K562 (cell line): Measurements from ENCODE around the gene LRP1-AS. TPM values are rescaled to one million over a fixed set of nuclear protein-coding genes. Genes with fewer than 3 reads are reported as not detected.

Experiments
- ATAC-seq: fragments of 200-7000 bp; cut with Tn5 transposase; 3 replicates; pipeline ENCODE4 v1.9.1; 2020; ENCODE audit warnings: moderate library complexity
- BruUV-seq: library from RNA; stranded (reverse); fragments of 400-500 nt; replicated peaks from 2 replicates; lab custom pipeline; 2021; lab: Mats Ljungman, UMichigan
- CTCF ChIA-PET: fragments of 300-600 bp; formaldehyde crosslinking; extraction: SDS; loops from one replicate; lab custom pipeline; 2021; ENCODE audit warnings: low intra/inter-chr PET ratio; lab: Yijun Ruan, JAX
- POLR2A ChIA-PET: fragments of 300-600, 350-650 bp; sonication (Branson Sonifier 250); formaldehyde crosslinking; extraction: SDS; loops from one replicate; lab custom pipeline; 2021; ENCODE audit warnings: antibody characterized with exemption, inconsistent platforms; lab: Yijun Ruan, JAX
- DNase-seq, 4 experiments: peaks; one replicate each; pipeline versions ENCODE4 v3.0.0 to v3.0.0-alpha.2; 2011 to 2018; ENCODE audit warnings: low spot score in 3 of 4, mixed read lengths in 3 of 4; ENCODE audit errors: extremely low read depth in 1 of 4
- FAIRE-seq: peaks from 2 replicates; lab custom pipeline; 2011; peaks lifted over from hg19 to GRCh38; lab: Jason Lieb, UNC
- H2AFZ ChIP-seq: 2 replicates; pipeline ENCODE4 v1.6.0; 2011; ENCODE audit warnings: low read depth, low read length, control low read depth, inconsistent platforms
- H3K27ac ChIP-seq: fragments of 200-600 bp; 3 replicates; pipeline ENCODE4 v1.8.0; 2011; ENCODE audit warnings: low read depth, mild to moderate bottlenecking, control low read depth, inconsistent platforms, low read length, moderate library complexity, mixed read lengths; ENCODE audit errors: extremely low read depth
- H3K27me3 ChIP-seq, 2 experiments: fragments of 300-600 bp in 1 of 2; 2 replicates in 1 of 2; 3 replicates in 1 of 2; pipeline versions ENCODE4 v1.6.0 to v1.8.0; 2011; ENCODE audit warnings: inconsistent platforms in 2 of 2, low read length in 2 of 2, mild to moderate bottlenecking in 1 of 2, mixed read lengths in 1 of 2, moderate library complexity in 1 of 2; ENCODE audit not compliant: control insufficient read depth in 2 of 2, insufficient read depth in 2 of 2
- H3K36me3 ChIP-seq: fragments of 300-600 bp; 3 replicates; pipeline ENCODE4 v1.8.0; 2011; ENCODE audit warnings: mild to moderate bottlenecking, low read length, inconsistent platforms; ENCODE audit not compliant: control insufficient read depth, insufficient read depth
- H3K4me1 ChIP-seq, 2 experiments: fragments of 200-600 bp in 1 of 2; replicated peaks in 1 of 2; 2 replicates in 1 of 2; 3 replicates in 1 of 2; pipeline versions ENCODE4 v1.5.1 to v1.8.0; 2011; ENCODE audit warnings: inconsistent platforms in 2 of 2, low read length in 2 of 2, mild to moderate bottlenecking in 1 of 2, mixed read lengths in 1 of 2, moderate library complexity in 1 of 2; ENCODE audit not compliant: control insufficient read depth in 2 of 2, insufficient read depth in 2 of 2
- H3K4me2 ChIP-seq: 2 replicates; pipeline ENCODE4 v1.6.1; 2011; ENCODE audit warnings: low read length, control low read depth, inconsistent platforms, mixed read lengths; ENCODE audit not compliant: insufficient read depth
- H3K4me3 ChIP-seq: fragments of 200-600 bp; sonication (generic), shearing (Covaris generic); 2 replicates; pipeline ENCODE4 v1.5.1; 2016; ENCODE audit warnings: control low read depth, inconsistent platforms
- H3K79me2 ChIP-seq: fragments of 200-600 bp; 3 replicates; pipeline ENCODE4 v1.8.0; 2011; ENCODE audit warnings: low read length, inconsistent platforms; ENCODE audit not compliant: control insufficient read depth, insufficient read depth
- H3K9ac ChIP-seq, 2 experiments: 2 replicates each; pipeline versions ENCODE4 v1.6.0 to v1.6.1; 2011; ENCODE audit warnings: low read depth in 2 of 2, low read length in 2 of 2, control low read depth in 1 of 2, inconsistent platforms in 1 of 2, mild to moderate bottlenecking in 1 of 2, mixed read lengths in 1 of 2; ENCODE audit not compliant: insufficient read depth in 1 of 2
- H3K9me1 ChIP-seq: one replicate; pipeline ENCODE4 v1.6.0; 2011; ENCODE audit warnings: inconsistent platforms, mild to moderate bottlenecking, low read length, moderate library complexity; ENCODE audit not compliant: control insufficient read depth, insufficient read depth
- H3K9me3 ChIP-seq: replicated peaks from 2 replicates; pipeline ENCODE4 v1.5.1; 2011; ENCODE audit warnings: low read depth, low read length, inconsistent platforms; ENCODE audit not compliant: control insufficient read depth, insufficient read depth
- H4K20me1 ChIP-seq: replicated peaks from 2 replicates; pipeline ENCODE4 v1.6.1; 2011; ENCODE audit warnings: low read length, inconsistent platforms, mixed read lengths; ENCODE audit not compliant: control insufficient read depth, insufficient read depth
- ERF ChIP-seq: fragments of 450-650 bp; formaldehyde crosslinking; IDR thresholded peaks from 2 replicates; pipeline ENCODE4 v1.4.0; 2020; ENCODE audit warnings: mild to moderate bottlenecking, mixed read lengths
- FOXA3 ChIP-seq, 2 experiments: fragments of 450-650 bp in 1 of 2; sonication (generic) in 1 of 2; formaldehyde crosslinking; IDR thresholded peaks in 1 of 2; conservative IDR thresholded peaks in 1 of 2; 2 replicates each; pipeline versions ENCODE4 v1.4.0 to v1.8.0; 2020 to 2022; ENCODE audit warnings: mild to moderate bottlenecking in 2 of 2, missing genetic modification reagents in 1 of 2
- FOXO4 ChIP-seq: fragments of 450-650 bp; formaldehyde crosslinking; IDR thresholded peaks from 2 replicates; pipeline ENCODE4 v1.4.0; 2020; ENCODE audit warnings: mild to moderate bottlenecking, moderate library complexity
- HES1 ChIP-seq: fragments of 450-650 bp; IDR thresholded peaks from 2 replicates; pipeline ENCODE4 v1.6.1; 2016; ENCODE audit warnings: low read depth, mild to moderate bottlenecking, moderate library complexity
- HMBOX1 ChIP-seq: sonication (generic); IDR thresholded peaks from 2 replicates; pipeline ENCODE4 v1.6.1; 2016
- KAT8 ChIP-seq: fragments of 450-650 bp; IDR thresholded peaks from 2 replicates; pipeline ENCODE4 v1.6.1; 2016; ENCODE audit warnings: low read depth, mild to moderate bottlenecking
- MIER1 ChIP-seq: fragments of 450-650 bp; IDR thresholded peaks from 2 replicates; pipeline ENCODE4 v1.6.1; 2016; ENCODE audit warnings: antibody characterized with exemption, mild to moderate bottlenecking, low read depth
- NR2C1 ChIP-seq, 2 experiments: fragments of 450-650 bp; IDR thresholded peaks; 2 replicates each; pipeline ENCODE4 v1.6.1; 2017; ENCODE audit warnings: mild to moderate bottlenecking in 2 of 2, antibody characterized with exemption in 1 of 2, inconsistent platforms in 1 of 2, missing compliant biosample characterization in 1 of 2, missing genetic modification characterization in 1 of 2
- SRF ChIP-seq, 2 experiments: fragments of 250-450, 450-650 bp in 1 of 2; sonication (Bioruptor Pico) in 1 of 2; sonication (generic) in 1 of 2; formaldehyde crosslinking; IDR thresholded peaks; 2 replicates each; pipeline versions ENCODE4 v1.5.0 to v1.5.1; 2020 to 2022; ENCODE audit warnings: mild to moderate bottlenecking in 1 of 2, missing genetic modification reagents in 1 of 2
- TBP ChIP-seq: optimal IDR thresholded peaks from 2 replicates; pipeline ENCODE3; 2011; ENCODE audit warnings: low read depth, low read length, improper control_type of control experiment
- TCF7L2 ChIP-seq: fragments of 150-350 bp; IDR thresholded peaks from 2 replicates; pipeline ENCODE4 v1.6.1; 2016; ENCODE audit warnings: low read depth, mild to moderate bottlenecking, low read length, moderate library complexity
- TRIM25 ChIP-seq: fragments of 450-650 bp; IDR thresholded peaks from 2 replicates; pipeline ENCODE4 v1.7.0; 2016; ENCODE audit warnings: borderline replicate concordance
- ZNF232 ChIP-seq: sonication (generic); formaldehyde crosslinking; IDR thresholded peaks from 2 replicates; pipeline ENCODE4 v1.8.0; 2022; ENCODE audit warnings: mild to moderate bottlenecking, missing genetic modification reagents
- ZNF398 ChIP-seq: fragments of 250-450 bp; sonication (Bioruptor Pico); IDR thresholded peaks from 2 replicates; pipeline ENCODE4 v1.8.0; 2021; ENCODE audit warnings: moderate library complexity, mild to moderate bottlenecking, inconsistent platforms
- ZNF830 ChIP-seq: fragments of 250-450 bp; sonication (Bioruptor Pico); IDR thresholded peaks from 2 replicates; pipeline ENCODE4 v1.5.0; 2021; ENCODE audit warnings: mild to moderate bottlenecking
- WGBS: fragments of 100-300 bp; shearing (Covaris generic); methylation state at CpG from one replicate; pipeline ENCODE4 v1.1.6; 2016; ENCODE audit warnings: low coverage, mixed read lengths; ENCODE audit not compliant: insufficient coverage; ENCODE audit errors: missing lambda C conversion rate; 5-methylcytosine and 5-hydroxymethylcytosine counted together
- in situ Hi-C: fragments of 300-500 bp; cut with MboI; formaldehyde crosslinking; loops from 4 replicates; pipeline ENCODE4 v1.15.0; 2018; ENCODE audit warnings: inconsistent platforms, mixed read lengths
- intact Hi-C: fragments of 100-400 bp; cut with micrococcal nuclease; formaldehyde crosslinking; loops from 2 replicates; pipeline ENCODE4 v1.14.2; 2022
- polyA plus RNA-seq, 8 experiments: library from polyadenylated mRNA; depleted of rRNA in 4 of 8; stranded (reverse) in 5 of 8; unstranded in 3 of 8; fragments of >200 nt; fragmentation: Nextera tagmentation in 2 of 8; fragmentation: Illumina TruSeq in 1 of 8; extraction: Ambion mirVana in 2 of 8; extraction: Trizol in 1 of 8; gene quantifications; 2 replicates each; pipeline versions ENCODE4 v1.2.1 to v1.2.3, GENCODE V29; 2011 to 2014; ENCODE audit warnings: inconsistent platforms in 1 of 8, missing spikeins in 1 of 8
- total RNA-seq, 7 experiments: library from RNA; depleted of rRNA in 6 of 7; stranded (reverse); fragments of >200 nt in 6 of 7; fragmentation: Illumina TruSeq in 2 of 7; extraction: Trizol in 2 of 7; gene quantifications; 2 replicates each; pipeline versions ENCODE4 v1.2.1 to v1.2.3, GENCODE V29; 2011 to 2021; ENCODE audit warnings: low replicate concordance in 1 of 7

The LRP1-AS gene
- total and polyA plus RNA-seq, 9 of the 15 experiments (the other 6 are each of a cell fraction or from before 2014, with no cell fraction given) = not detected

- Histone ChIP-seq H3K4me3 (no peak overlapping the region), H3K9me1 (no peaks in the 10 kb centered on the region), H3K4me2 (no peak overlapping the region), H4K20me1 (no peaks in the 10 kb centered on the region), H3K4me1 (peaks cover 8 to 11% of the 10 kb centered on the region in 2 experiments), H3K9me3 (no peaks in the 10 kb centered on the region), H3K36me3 (no peaks in the 10 kb centered on the region), H3K27me3 (peaks cover 17 to 32% of the 10 kb centered on the region in 2 experiments; a peak in 4 of 5 replicates), H2AFZ (peak overlapping the region; percentile 12; the same call in 1 of the 2 replicates), H3K79me2 (no peaks in the 10 kb centered on the region), H3K27ac (no peak overlapping the region), H3K9ac (no peak overlapping the region; a peak in 1 of 4 replicates)
- DNase-seq = no peak
- BruUV-seq = no TSS peak
- 6% methylated on average over 4 of the region's 5 CpGs for WGBS
- ATAC-seq = peak; percentile 45; the same call in 1 of the 3 replicates
- POLR2A ChIA-PET = no interaction called here
- FAIRE-seq = peak; percentile 68
- intact Hi-C loops (no loop called here), in situ Hi-C loops (no loop called here)
- CTCF ChIA-PET = no interaction called here
- TF ChIP-seq TRIM25 = no peak
- TF ChIP-seq KAT8 = no peak
- no peak for TF ChIP-seq HES1
- no peak for TF ChIP-seq ZNF830
- no peak for TF ChIP-seq FOXO4 (CRISPR knock-in tag)
- no peak for TF ChIP-seq SRF (CRISPR knock-in tag; IDR thresholded peaks at IDR 0.05)
- no peak for TF ChIP-seq TCF7L2
- TF ChIP-seq HMBOX1 = peak; percentile 93
- TF ChIP-seq FOXA3 (CRISPR knock-in tag; conservative IDR thresholded peaks at IDR 0.05 in 1 of 2, IDR thresholded peaks at IDR 0.05 in 1 of 2) = 0 out of 4 replicates have a peak, but pooled peaks of 1 of the 2 experiments have one; percentile 53
- TF ChIP-seq ZNF398 (CRISPR knock-in tag) = no peak
- TF ChIP-seq NR2C1 (IDR thresholded peaks at IDR 0.05) = peak; percentile 34; the same call in 1 of the 2 replicates
- TF ChIP-seq NR2C1 (tag; IDR thresholded peaks at IDR 0.05) = no peak
- TF ChIP-seq TBP = peak; percentile 26
- no peak for TF ChIP-seq ERF (CRISPR knock-in tag)
- TF ChIP-seq ZNF232 = no peak
- no peak for TF ChIP-seq MIER1
Measured at GRCh38 chr12:57154804-57155434, 7.5 kb upstream of the LRP1-AS start.
